Esophagus mucosa (tissue), 1 donor: ENCODE data around the gene HMCES. TPM values are rescaled to one million over a fixed set of nuclear protein-coding genes. Genes with fewer than 3 reads are reported as not detected.
"Not testable (repeated sequence)": the region's sequence is repeated elsewhere in the genome, so short reads cannot be mapped to it uniquely, and the experiment has no call there.

Source experiments
- ATAC-seq: fragments of 200-7000 bp; cut with Tn5 transposase; one replicate; pipeline ENCODE4 v1.9.1; 2020
- total RNA-seq: library from RNA; stranded (reverse); gene quantifications from one replicate; pipeline ENCODE4 v1.2.4, GENCODE V29; 2023
- donor health status: DM: yes; HTN: yes; CAD: no.

The HMCES gene
- total RNA-seq, 1 donor from 2014 or later = 37.2 TPM

- ATAC-seq = no peak
Measured at GRCh38 chr3:129323651-129324294, 45.1 kb downstream of the HMCES start.

DNA sequence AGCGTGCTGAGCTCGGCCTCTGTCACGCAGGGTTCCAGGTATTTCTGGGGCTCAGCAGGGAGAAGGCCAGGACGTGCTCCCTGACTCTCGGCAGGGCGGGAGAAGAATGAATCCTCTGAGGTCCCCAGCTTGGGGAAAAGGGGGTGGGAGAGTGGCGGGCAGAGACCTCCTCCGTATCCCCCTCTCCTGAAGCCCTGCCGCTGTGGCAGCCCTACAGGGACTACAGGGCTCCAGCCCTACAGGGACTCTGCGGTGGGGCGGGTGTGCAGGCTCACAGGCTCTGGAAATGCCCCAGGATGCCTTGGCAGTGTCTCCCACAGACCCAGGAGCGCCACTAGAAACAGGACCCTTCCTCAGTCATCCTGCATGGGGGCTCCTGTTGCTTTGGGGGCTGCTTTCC lies 46.2 kb downstream of the HMCES start:
- ATAC-seq = no peak

- no peak for ATAC-seq
Measured at GRCh38 chr3:129325383-129325782, 46.7 kb downstream of the HMCES start.

DNA sequence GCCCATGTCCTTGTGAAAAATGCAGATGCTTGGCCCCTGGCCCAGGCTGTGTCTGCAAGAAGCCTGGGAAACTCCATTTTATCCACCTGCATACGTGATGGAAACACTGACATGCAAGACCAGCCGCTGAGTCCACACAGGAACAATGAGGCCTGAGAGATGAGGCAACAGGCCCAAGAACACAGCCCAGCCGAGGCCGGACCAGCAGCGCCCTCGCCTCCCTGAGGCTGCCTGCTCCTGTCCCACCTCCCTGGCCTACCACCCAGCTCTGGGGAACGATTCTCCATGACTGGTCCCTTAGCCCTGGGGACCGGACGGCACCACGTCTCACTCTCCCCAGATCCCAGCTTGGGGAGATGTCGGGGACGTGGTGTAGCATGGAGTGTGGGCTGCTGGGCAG lies 47.5 kb downstream of the HMCES start:
- no peak for ATAC-seq

GRCh38 chr3:129326595-129326994 lies 47.9 kb downstream of the HMCES start:
- ATAC-seq = no peak

GRCh38 chr3:129327510-129327909 lies 48.8 kb downstream of the HMCES start:
- no peak for ATAC-seq

- no peak for ATAC-seq
Measured at GRCh38 chr3:129329858-129330257, 51.2 kb downstream of the HMCES start.

DNA sequence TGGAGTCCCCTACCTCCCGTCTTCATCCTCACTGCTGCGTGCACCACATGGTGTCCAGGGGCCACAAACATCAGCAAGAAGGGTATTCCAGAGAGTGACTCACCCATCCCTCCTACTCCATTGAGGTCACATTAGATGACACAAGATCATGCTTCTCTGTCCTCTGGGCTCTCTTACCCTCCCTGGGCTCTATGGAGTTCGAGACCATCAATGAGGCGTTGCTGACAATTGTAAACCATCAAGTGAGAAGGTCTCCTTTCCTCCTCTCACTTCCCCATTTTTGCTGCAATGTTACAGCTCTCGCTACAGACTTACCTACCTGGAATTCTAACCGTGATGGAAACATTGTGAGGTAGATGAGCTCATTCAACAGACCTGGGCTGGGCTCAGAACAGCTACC lies 51.7 kb downstream of the HMCES start:
- ATAC-seq = no peak

- peak; percentile 21 for ATAC-seq
Measured at GRCh38 chr3:129333891-129334290, 55.2 kb downstream of the HMCES start.

DNA sequence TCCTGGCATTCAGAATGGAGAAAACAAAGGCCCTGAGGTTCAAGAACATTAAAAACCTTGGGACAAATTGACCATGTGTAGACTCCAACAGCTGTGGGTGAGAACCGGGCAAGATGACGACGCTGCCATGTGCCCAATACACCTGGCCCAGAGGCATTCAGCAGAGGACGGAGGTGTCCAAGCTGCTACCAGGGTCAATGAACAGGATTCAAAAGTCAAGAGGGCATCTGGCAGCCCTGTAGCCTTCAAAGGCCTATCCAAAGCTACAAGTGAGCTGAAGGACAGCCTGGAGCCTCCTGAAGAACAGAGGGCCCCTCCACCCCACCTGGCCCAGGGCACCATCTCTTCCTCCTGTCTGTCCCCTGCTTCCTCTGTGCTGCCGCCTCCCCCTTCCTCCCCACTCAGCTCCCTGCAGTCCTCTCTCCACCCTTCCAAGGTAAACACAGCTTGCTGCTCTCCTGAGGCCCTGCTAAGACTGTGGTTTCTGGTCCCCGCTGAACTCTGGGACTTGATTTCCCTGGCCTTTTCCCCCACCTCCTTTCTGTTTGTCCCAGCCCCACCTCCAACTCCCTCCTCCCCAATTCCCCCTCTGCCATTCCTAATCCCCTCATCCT lies 57.5 kb downstream of the HMCES start:
- no peak for ATAC-seq

- not testable (repeated sequence) for ATAC-seq
Measured at GRCh38 chr3:129337719-129338118, 59.0 kb downstream of the HMCES start.

GRCh38 chr3:129339186-129339585 lies 60.5 kb downstream of the HMCES start:
- not testable (repeated sequence) for ATAC-seq

GRCh38 chr3:129339833-129340232 lies 61.2 kb downstream of the HMCES start:
- not testable (repeated sequence) for ATAC-seq

DNA sequence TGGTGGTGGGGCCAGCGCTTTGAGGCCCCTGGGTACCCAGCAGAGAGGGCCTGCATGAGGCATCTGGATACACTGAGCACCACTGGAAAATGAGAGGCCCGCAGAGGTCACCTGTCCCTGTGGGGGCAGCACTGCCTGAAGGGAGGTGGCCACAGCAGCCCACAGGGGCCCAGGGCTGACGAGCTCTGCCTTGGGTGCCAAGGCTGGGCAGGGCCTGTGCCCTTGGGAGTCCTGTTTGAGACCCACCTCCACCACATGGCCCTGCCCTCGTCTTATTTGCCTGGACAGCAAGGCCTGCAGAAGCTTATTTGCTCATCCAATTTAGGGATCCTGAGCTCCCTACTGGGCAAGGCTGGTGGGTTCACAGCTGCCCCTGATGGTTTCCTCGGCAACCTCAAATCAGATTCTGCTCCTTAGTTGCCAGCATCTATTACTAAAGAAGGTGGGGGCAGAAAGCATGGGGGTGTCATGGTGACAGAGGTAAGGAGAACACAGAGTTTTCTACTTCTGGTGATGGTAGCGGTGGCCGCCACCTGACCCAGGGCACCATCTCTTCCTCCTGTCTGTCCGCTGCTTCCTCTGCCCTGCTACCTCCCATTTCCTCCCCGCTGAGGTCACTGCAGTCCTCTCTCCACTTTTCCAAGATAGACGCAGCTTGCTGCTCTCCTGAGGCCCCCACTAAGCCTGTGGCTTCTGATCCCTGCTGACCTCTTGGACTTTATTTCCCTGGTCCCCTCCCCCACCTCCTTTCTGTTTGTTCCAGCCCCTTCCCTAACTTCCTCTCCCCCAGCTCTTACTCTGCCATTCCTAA lies 62.9 kb downstream of the HMCES start:
- peak; percentile 20 for ATAC-seq

- peak; percentile 73 for ATAC-seq
Measured at GRCh38 chr3:129343643-129344360, 65.1 kb downstream of the HMCES start.

- no peak for ATAC-seq
Measured at GRCh38 chr3:129344540-129345220, 66.0 kb downstream of the HMCES start.

- ATAC-seq = no peak
Measured at GRCh38 chr3:129345281-129345680, 66.6 kb downstream of the HMCES start.

DNA sequence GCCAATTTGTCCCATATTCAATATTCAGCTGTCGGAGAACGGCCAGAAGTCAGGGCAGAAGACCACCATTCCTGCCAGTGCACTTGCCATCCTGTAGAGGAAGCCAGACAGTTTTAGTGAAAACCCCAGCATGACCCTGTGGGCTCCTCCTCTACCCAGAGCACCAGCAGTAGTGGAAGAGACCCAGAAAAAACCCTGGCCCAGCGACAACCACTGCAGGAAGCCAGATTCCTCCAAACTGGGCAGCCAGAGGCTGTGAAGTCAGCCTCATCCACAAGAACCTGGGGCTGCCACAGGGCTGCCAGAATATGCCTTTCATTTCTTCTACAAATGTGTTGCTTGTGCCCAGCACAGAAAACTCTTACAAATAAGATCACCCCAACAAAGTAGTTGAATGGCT lies 67.3 kb downstream of the HMCES start:
- no peak for ATAC-seq

DNA sequence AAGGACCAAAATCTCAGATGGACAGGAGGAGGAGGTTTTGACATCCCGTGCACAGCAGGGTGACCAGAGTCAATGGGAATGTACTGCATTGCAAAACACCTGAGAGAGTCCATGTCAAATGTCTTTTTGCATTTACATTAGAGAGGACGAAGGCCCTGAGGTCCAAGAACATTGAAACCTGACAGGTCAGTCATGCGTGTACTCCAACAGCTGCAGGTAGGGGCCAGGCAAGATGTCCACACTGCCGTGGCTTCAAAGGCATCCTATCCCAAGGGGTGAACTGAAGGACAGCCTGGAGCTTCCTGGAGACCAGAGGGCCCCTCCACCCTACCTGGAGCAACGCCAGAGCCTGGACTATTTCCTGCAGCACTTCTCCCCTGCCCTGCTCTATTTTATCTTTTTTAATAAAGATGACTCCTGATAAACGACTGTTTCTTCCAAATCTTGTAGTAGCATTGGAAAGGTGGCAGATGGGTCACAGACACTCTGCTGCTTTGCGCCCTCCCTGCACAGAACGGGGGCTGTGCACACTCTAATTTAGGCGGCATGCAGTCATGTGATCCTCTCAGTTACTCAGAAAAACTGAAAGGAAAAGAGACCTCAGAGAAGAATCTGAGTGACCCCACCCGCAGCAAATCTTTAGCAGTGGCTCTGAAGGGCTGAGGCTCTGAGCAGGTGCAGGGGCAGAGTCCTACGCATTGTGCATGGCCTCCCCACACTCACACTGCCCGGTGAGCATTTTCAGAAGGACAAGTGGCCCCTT lies 68.2 kb downstream of the HMCES start:
- ATAC-seq = no peak

DNA sequence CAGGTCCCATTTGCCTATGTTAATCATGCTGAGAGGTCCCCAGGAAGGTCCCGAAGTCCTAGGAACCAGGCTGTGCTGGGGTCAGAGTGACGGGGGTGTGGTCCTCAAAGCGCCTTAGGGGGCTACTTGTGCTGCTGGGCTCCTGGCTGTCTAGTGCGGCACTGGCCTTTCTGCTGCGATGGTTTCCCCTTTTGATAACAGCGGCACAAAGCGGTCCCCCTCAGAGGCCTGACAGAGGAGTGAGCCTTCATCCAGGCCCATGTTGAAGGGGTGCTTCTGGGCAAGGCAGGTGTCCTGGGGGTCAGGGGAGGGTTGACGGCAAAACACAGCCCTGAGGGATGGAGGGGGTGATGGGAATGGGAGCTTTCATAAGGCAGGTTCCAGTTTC lies 68.8 kb downstream of the HMCES start:
- ATAC-seq = no peak

GRCh38 chr3:129348734-129349133 lies 70.1 kb downstream of the HMCES start:
- no peak for ATAC-seq

DNA sequence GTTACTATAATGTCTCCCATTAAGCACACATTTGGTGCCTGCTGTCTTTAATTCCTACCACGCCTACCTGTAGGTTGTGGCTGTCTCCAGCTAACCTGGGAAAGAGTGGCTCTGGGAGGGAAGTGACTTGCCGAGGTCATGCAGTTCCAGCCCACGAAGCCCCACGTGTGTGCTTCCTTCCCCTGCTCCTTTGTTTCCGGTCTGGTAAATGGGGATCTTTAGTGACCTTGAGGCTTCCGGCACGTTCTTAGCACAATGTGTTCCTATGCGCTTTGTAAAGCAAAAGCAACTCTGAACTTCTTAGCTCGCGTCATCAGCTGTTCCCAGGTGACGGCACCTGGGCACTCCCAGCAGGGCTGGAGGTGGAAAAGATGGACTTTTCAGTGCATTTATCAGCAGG lies 70.5 kb downstream of the HMCES start:
- not testable (repeated sequence) for ATAC-seq
